H9 (cell line): Measurements from ENCODE around the gene SLC19A1. TPM values are rescaled to one million over a fixed set of nuclear protein-coding genes. Genes with fewer than 3 reads are reported as not detected.

ENCODE experiments used
- DNase-seq: peaks from one replicate; pipeline ENCODE4 v3.0.0-alpha.2; 2017
- H2AFZ ChIP-seq: one replicate; pipeline ENCODE4 v1.6.1; 2013; ENCODE audit warnings: mild to moderate bottlenecking, low read length, control low read depth, moderate library complexity
- H2AK5ac ChIP-seq: 2 replicates; pipeline ENCODE4 v1.6.1; 2013; ENCODE audit warnings: low read length, control low read depth, mixed read lengths; ENCODE audit not compliant: insufficient read length
- H2BK120ac ChIP-seq: one replicate; pipeline ENCODE4 v1.6.1; 2013; ENCODE audit warnings: low read depth, mild to moderate bottlenecking, low read length, control low read depth, inconsistent platforms; ENCODE audit not compliant: poor library complexity, severe bottlenecking
- H2BK12ac ChIP-seq: 2 replicates; pipeline ENCODE4 v1.6.1; 2013; ENCODE audit warnings: low read length, control low read depth, mixed read lengths, low read depth; ENCODE audit not compliant: insufficient read length
- H2BK15ac ChIP-seq: 2 replicates; pipeline ENCODE4 v1.6.1; 2013; ENCODE audit warnings: low read depth, low read length, control low read depth
- H2BK20ac ChIP-seq: one replicate; pipeline ENCODE4 v1.6.1; 2013; ENCODE audit warnings: low read depth, mild to moderate bottlenecking, low read length, control low read depth, inconsistent platforms; ENCODE audit not compliant: poor library complexity, severe bottlenecking
- H2BK5ac ChIP-seq: 2 replicates; pipeline ENCODE4 v1.6.1; 2013; ENCODE audit warnings: low read length, control low read depth, mixed read lengths; ENCODE audit not compliant: insufficient read length
- H3K14ac ChIP-seq: 2 replicates; pipeline ENCODE4 v1.6.1; 2013; ENCODE audit warnings: low read length, control low read depth; ENCODE audit not compliant: insufficient read depth
- H3K18ac ChIP-seq: 2 replicates; pipeline ENCODE4 v1.6.1; 2013; ENCODE audit warnings: low read depth, mild to moderate bottlenecking, mixed read lengths, low read length, control low read depth; ENCODE audit not compliant: insufficient read length
- H3K23ac ChIP-seq: 2 replicates; pipeline ENCODE4 v1.6.1; 2013; ENCODE audit warnings: low read length, control low read depth, mixed read lengths, low read depth; ENCODE audit not compliant: insufficient read length
- H3K23me2 ChIP-seq: 2 replicates; pipeline ENCODE4 v1.6.1; 2013; ENCODE audit warnings: low read depth, mild to moderate bottlenecking, mixed read lengths, low read length, control low read depth; ENCODE audit not compliant: insufficient read length, poor library complexity, severe bottlenecking
- H3K27ac ChIP-seq: 2 replicates; pipeline ENCODE4 v1.5.1; 2013; ENCODE audit warnings: low read length, control low read depth, mixed read lengths, low read depth; ENCODE audit not compliant: insufficient read length
- H3K27me3 ChIP-seq: 2 replicates; pipeline ENCODE4 v1.6.1; 2013; ENCODE audit warnings: low read length, control low read depth, inconsistent platforms; ENCODE audit not compliant: insufficient read depth
- H3K4ac ChIP-seq: 2 replicates; pipeline ENCODE4 v1.6.1; 2013; ENCODE audit warnings: low read depth, mild to moderate bottlenecking, control low read depth, inconsistent platforms, low read length, moderate library complexity
- H3K4me1 ChIP-seq: 2 replicates; pipeline ENCODE4 v1.6.1; 2013; ENCODE audit warnings: low read length, control low read depth, inconsistent platforms; ENCODE audit not compliant: insufficient read depth
- H3K4me2 ChIP-seq: 2 replicates; pipeline ENCODE4 v1.6.1; 2013; ENCODE audit warnings: low read length, control low read depth, mixed read lengths; ENCODE audit not compliant: insufficient read length, insufficient read depth
- H3K56ac ChIP-seq: 2 replicates; pipeline ENCODE4 v1.6.1; 2013; ENCODE audit warnings: low read depth, mild to moderate bottlenecking, mixed read lengths, low read length, control low read depth; ENCODE audit not compliant: insufficient read length
- H3K79me1 ChIP-seq: 2 replicates; pipeline ENCODE4 v1.6.1; 2013; ENCODE audit warnings: low read depth, mild to moderate bottlenecking, moderate library complexity, low read length, control low read depth, inconsistent platforms; ENCODE audit not compliant: insufficient read depth, poor library complexity, severe bottlenecking
- H3K79me2 ChIP-seq: 2 replicates; pipeline ENCODE4 v1.6.1; 2013; ENCODE audit warnings: low read length, control low read depth, inconsistent platforms; ENCODE audit not compliant: insufficient read depth
- H3K9ac ChIP-seq: 2 replicates; pipeline ENCODE4 v1.6.1; 2013; ENCODE audit warnings: low read length, control low read depth, mixed read lengths; ENCODE audit not compliant: insufficient read length; ENCODE audit errors: extremely low read depth
- H3K9me3 ChIP-seq: one replicate; pipeline ENCODE4 v1.6.1; 2013; ENCODE audit warnings: low read depth, low read length, inconsistent platforms; ENCODE audit not compliant: control insufficient read depth
- H3T11ph ChIP-seq: one replicate; pipeline ENCODE4 v1.6.1; 2013; ENCODE audit warnings: mild to moderate bottlenecking, low read length, control low read depth, inconsistent platforms
- H4K20me1 ChIP-seq: one replicate; pipeline ENCODE4 v1.6.1; 2013; ENCODE audit not compliant: control insufficient read depth, insufficient read length, insufficient read depth
- H4K5ac ChIP-seq: 2 replicates; pipeline ENCODE4 v1.6.1; 2013; ENCODE audit warnings: low read depth, mild to moderate bottlenecking, mixed read lengths, low read length, control low read depth; ENCODE audit not compliant: insufficient read length
- H4K8ac ChIP-seq: replicated peaks from 2 replicates; pipeline ENCODE4 v1.6.1; 2013; ENCODE audit warnings: low read length, control low read depth, mixed read lengths, low read depth; ENCODE audit not compliant: insufficient read length
- H4K91ac ChIP-seq: 2 replicates; pipeline ENCODE4 v1.6.1; 2013; ENCODE audit warnings: low read depth, mild to moderate bottlenecking, moderate library complexity, mixed read lengths, low read length, control low read depth; ENCODE audit not compliant: insufficient read length
- H3K27ac Mint-ChIP-seq, 3 experiments: 2 replicates in 2 of 3; 3 replicates in 1 of 3; pipeline ENCODE4 v1.8.0; 2020 to 2021; ENCODE audit warnings: mixed read lengths in 3 of 3, mild to moderate bottlenecking in 1 of 3, moderate library complexity in 1 of 3
- H3K27me3 Mint-ChIP-seq: 2 replicates; pipeline ENCODE4 v1.8.0; 2021; ENCODE audit warnings: low read depth, mild to moderate bottlenecking, moderate library complexity, mixed read lengths
- H3K36me3 Mint-ChIP-seq, 3 experiments: 2 replicates in 2 of 3; 3 replicates in 1 of 3; pipeline ENCODE4 v1.8.0; 2020 to 2021; ENCODE audit warnings: low read depth in 3 of 3, mixed read lengths in 3 of 3; ENCODE audit not compliant: insufficient read depth in 1 of 3
- H3K4me1 Mint-ChIP-seq, 2 experiments: 2 replicates each; pipeline ENCODE4 v1.8.0; 2020; ENCODE audit warnings: mixed read lengths in 2 of 2
- H3K4me3 Mint-ChIP-seq, 2 experiments: 2 replicates in 1 of 2; 3 replicates in 1 of 2; pipeline ENCODE4 v1.8.0; 2020 to 2021; ENCODE audit warnings: mild to moderate bottlenecking in 2 of 2, mixed read lengths in 2 of 2, moderate library complexity in 1 of 2
- H3K9me3 Mint-ChIP-seq, 2 experiments: 2 replicates in 1 of 2; 3 replicates in 1 of 2; pipeline ENCODE4 v1.8.0; 2020; ENCODE audit warnings: mild to moderate bottlenecking in 2 of 2, mixed read lengths in 2 of 2, moderate library complexity in 1 of 2
- CTCF ChIP-seq: fragments of 200-600 bp; sonication (generic); conservative IDR thresholded peaks from 3 replicates; pipeline ENCODE4 v1.8.0; 2021; ENCODE audit warnings: antibody characterized with exemption, mild to moderate bottlenecking
- WGBS: extraction: QIAGEN DNeasy Blood & Tissue Kit; methylation state at CpG from one replicate; pipeline ENCODE4 v1.1.7; 2013; ENCODE audit warnings: missing lambda C conversion rate, low lambda C conversion rate, mixed read lengths; ENCODE audit not compliant: insufficient read length; ENCODE audit errors: extremely low coverage; 5-methylcytosine and 5-hydroxymethylcytosine counted together
- total RNA-seq: library from RNA; stranded (reverse); gene quantifications from 2 replicates; pipeline ENCODE4 v1.2.1, GENCODE V29; 2021

Gene SLC19A1
- total RNA-seq, 1 experiment from 2014 or later, result 32.4 TPM

GRCh38 chr21:45570826-45571601 lies 28.8 kb upstream of the SLC19A1 start:
- H3K4me1 ChIP-seq, result peaks cover 4% of the 10 kb centered on the region; the same call in 1 of the 2 replicates
- H3K27me3 ChIP-seq, result no peaks in the 10 kb centered on the region
- no peak overlapping the region for H3K27ac Mint-ChIP-seq
- H2BK5ac ChIP-seq, result no peak overlapping the region
- H3K9me3 ChIP-seq, result no peaks in the 10 kb centered on the region
- DNase-seq, result peak; percentile 20
- no peaks in the 10 kb centered on the region for H3K79me1 ChIP-seq
- H4K8ac ChIP-seq, result no peak overlapping the region
- no peak overlapping the region for H2AFZ ChIP-seq
- H3K4me3 Mint-ChIP-seq, result no peak overlapping the region
- no peak overlapping the region for H2BK12ac ChIP-seq
- TF ChIP-seq CTCF, result no peak
- no peaks in the 10 kb centered on the region for H3K36me3 Mint-ChIP-seq
- H2AK5ac ChIP-seq, result no peak overlapping the region
- no peak overlapping the region for H3K27ac ChIP-seq
- H3K4me2 ChIP-seq, result no peak overlapping the region
- no peak overlapping the region for H3K56ac ChIP-seq
- H4K20me1 ChIP-seq, result no peaks in the 10 kb centered on the region
- no peaks in the 10 kb centered on the region for H3K23me2 ChIP-seq
- H3K27me3 Mint-ChIP-seq, result peaks cover 31% of the 10 kb centered on the region
- H2BK20ac ChIP-seq, result no peak overlapping the region
- no CpG with 5 or more reads among the region's 20 CpGs for WGBS
- H2BK120ac ChIP-seq, result no peak overlapping the region
- peaks cover 2 to 9% of the 10 kb centered on the region in 2 experiments; a peak in 3 of 4 replicates for H3K4me1 Mint-ChIP-seq
- no peak overlapping the region for H3K4ac ChIP-seq
- no peak overlapping the region for H3K14ac ChIP-seq
- H3K79me2 ChIP-seq, result no peaks in the 10 kb centered on the region
- H4K91ac ChIP-seq, result no peak overlapping the region
- H4K5ac ChIP-seq, result no peak overlapping the region
- H3T11ph ChIP-seq, result no peak overlapping the region
- no peak overlapping the region for H3K9ac ChIP-seq
- no peak overlapping the region for H2BK15ac ChIP-seq
- no peak overlapping the region for H3K18ac ChIP-seq
- no peaks in the 10 kb centered on the region for H3K9me3 Mint-ChIP-seq
- H3K23ac ChIP-seq, result no peak overlapping the region
